Left colon (tissue), 2 donors: Measurements from ENCODE around the gene GSTK1. TPM values are rescaled to one million over a fixed set of nuclear protein-coding genes. Genes with fewer than 3 reads are reported as not detected.
"Not testable (repeated sequence)": the region's sequence is repeated elsewhere in the genome, so short reads cannot be mapped to it uniquely, and the experiment has no call there.

Experiments
- ATAC-seq: fragments of 200-7000 bp; cut with Tn5 transposase; one replicate; pipeline ENCODE4 v1.9.1; 2020; ENCODE audit warnings: mild to moderate bottlenecking, moderate library complexity
- DNase-seq, 2 donors: peaks; one replicate each; pipeline ENCODE4 v3.0.0-alpha.2; 2020
- intact Hi-C, 2 donors: fragments of 100-400 bp; cut with DNase I in 1 of 2; cut with micrococcal nuclease in 1 of 2; formaldehyde crosslinking; loops; one replicate each; pipeline versions ENCODE4 v1.11.2 to v1.14.0; 2022; cut with DNase I, micrococcal nuclease
- total RNA-seq, 2 donors: library from RNA; stranded (reverse); fragmentation: NEBNext Ultra II Directional; extraction: Animal tissue kit (Norgen Biotek cat#: 25700); gene quantifications; one replicate each; pipeline ENCODE4 v1.2.1, GENCODE V29; 2021
- donor health status: DM: no; HTN: no; CAD: no.
- donor health status: DM: yes; HTN: yes; CAD: no.

Gene GSTK1
- total RNA-seq, 2 donors from 2014 or later = 290 to 349 TPM

GRCh38 chr7:143285806-143286521 is 22.7 kb downstream of the GSTK1 start:
- intact Hi-C loops = no loop called here
- DNase-seq (no peak), ATAC-seq (no peak)

GRCh38 chr7:143286522-143286890 is 23.3 kb downstream of the GSTK1 start:
- DNase-seq (no peak), ATAC-seq (no peak)
- intact Hi-C loops = no loop called here

DNA sequence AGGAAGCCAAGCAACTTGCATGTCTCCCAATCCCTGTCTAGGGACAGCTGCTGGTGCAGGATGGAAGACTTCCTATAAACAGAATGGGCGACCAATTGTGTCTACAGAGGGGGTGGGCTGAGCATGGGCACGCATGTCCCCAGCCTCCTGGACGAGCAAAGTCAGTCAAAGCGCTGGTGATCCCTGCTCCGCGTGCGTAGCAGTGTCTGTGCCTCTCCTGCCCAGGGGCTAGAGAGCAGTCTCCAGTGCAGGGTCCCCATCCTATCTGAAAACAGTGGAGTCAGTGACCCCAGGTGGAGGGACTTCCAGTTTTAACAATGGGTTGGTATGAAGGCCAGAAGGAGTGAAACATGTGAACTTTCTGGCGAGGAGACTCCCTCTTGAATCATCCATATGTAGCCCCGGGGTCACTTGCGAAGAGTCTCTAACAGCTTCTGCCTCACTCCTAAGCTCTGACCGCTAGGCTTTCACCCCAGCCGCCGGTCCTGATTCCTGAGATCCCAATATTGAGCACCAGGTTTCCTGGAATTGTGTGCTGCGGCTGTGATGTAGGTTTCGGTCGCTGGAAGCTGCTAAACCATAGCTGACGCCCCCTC is 24.2 kb downstream of the GSTK1 start:
- intact Hi-C loops = no loop called here
- ATAC-seq = no peak
- peak; percentile 20 to 33 for DNase-seq

GRCh38 chr7:143287935-143288826 is 24.9 kb downstream of the GSTK1 start, which contains the start of gene CASP2:
TSS of gene CASP2 (plus strand) at chr7:143288351. CDS start at chr7:143288456, 105 bp downstream.
- DNase-seq (peak; percentile 98), ATAC-seq (peak; percentile 74)
- intact Hi-C loops = no loop called here

- intact Hi-C loops = no loop called here
- ATAC-seq = no peak
These were observed 25.6 kb downstream of the GSTK1 start for GRCh38 chr7:143288836-143289235.

DNA sequence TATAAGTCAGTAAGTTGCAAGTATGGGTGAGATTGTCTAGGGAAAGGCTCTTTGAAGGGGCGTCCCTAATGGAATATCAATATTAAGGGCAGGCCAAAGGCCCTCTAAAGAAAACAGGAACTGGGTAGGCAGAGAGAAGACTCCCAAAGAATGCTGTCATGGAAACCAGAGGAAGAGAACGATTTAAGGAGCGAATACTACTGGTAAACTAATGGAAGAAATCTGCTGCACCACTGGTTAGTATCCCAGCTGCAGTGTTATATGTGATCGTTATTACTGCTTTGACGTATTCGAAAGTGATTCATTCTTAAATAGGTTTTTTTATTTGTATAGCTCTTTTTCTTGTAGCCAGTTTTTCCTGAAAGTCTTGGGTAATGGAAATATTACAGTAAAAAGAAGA is 26.2 kb downstream of the GSTK1 start:
- no peak for DNase-seq
- intact Hi-C loops = no loop called here
- no peak for ATAC-seq

More at GRCh38 chr7:143288836-143289235, 25.6 kb downstream of the GSTK1 start:
- no peak for DNase-seq

DNA sequence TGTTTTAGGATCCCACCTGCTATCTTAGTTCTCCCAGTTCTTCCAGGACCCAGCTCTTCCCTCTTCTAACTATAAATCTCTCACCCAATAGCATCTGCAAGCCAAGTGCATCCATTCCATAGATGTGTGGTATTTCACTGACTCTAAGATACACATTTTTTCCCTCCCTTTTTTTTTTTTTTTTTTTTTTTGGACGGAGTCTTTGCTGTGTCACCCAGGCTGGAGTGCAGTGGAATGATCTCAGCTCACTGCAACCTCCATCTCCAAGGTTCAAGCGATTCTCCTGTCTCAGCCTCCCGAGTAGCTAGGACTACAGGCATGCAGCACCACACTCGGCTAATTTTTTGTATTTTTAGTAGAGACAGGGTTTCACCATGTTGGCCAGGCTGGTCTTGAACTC is 26.6 kb downstream of the GSTK1 start:
- DNase-seq, intact Hi-C loops, ATAC-seq: not testable (repeated sequence)

DNA sequence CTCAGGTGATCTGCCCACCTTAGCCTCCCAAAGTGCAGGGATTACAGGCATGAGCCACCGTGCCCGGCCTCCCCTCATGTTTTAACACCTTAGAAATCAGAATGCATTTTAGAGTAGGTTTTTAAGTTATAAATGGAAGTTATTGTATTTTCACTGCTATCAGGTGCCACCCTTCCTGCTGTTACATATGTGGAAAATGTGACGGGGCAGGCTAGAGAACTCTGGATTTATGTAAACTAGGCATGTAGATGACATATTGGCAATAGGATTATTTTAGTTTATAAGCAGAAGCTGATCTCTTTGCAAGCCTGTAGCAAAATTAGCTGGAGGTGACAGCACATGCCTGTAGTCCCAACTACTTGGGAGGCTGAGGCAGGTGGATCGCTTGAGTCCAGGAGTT is 27.1 kb downstream of the GSTK1 start:
- intact Hi-C loops = no loop called here
- no peak for DNase-seq
- no peak for ATAC-seq

DNA sequence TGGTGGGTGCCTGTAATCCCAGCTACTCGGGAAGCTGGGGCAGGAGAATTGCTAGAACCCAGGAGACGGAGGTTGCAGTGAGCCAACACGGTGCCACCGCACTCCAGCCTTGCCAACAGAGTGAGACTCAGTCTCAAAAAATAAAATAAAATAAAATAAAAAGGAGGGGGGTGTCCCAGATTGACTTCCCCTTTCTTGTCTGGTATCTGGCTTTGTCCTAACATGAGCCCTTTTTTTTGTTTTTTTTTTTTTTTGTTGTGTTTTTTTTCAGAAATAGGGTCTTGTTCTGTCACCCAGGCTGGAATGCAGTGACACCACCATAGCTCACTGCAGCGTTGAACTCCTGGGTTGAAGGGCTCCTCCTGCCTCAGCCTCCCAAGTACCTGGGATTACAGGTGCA is 29.6 kb downstream of the GSTK1 start:
- DNase-seq (no peak), ATAC-seq (no peak)
- intact Hi-C loops = no loop called here

DNA sequence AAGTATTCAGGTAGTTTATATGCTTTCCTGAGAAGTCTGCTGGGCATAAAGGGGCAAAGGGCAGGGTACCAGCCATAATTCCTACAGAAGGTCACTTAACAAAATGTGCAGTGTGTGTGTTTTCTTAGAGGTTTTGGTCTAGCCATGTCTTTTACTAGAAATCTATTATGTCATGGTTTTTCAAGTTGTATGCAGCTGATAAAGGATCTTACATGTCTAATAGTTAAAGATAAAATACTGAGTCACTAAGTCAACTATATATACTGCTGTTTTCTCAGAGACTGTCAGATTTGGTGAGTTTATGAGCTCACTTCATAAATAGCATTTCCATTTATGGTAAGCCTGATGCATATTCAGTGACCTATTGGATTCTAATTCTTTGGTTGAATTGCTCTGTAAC is 32.6 kb downstream of the GSTK1 start:
- intact Hi-C loops = no loop called here
- peak; percentile 30 for ATAC-seq
- no peak for DNase-seq

DNA sequence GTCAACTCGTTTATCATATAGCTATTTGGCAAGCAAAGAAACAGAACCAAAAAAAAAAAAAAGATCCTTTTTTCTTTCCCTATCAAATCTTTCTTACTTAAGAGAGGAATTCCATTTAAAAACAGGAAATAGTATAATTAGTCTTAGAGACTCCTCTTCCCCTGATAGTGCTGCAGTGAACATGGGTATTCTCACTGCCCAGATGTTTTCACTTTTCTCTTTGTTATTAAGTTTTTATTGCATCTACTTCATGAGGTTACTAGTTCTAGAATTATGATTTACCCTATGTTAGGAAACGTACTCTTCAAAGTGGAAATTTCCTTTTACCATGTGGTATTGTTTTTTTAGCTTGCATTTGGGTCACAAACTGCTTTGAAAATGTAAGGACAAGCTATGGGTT is 33.4 kb downstream of the GSTK1 start:
- intact Hi-C loops = no loop called here
- no peak for DNase-seq
- ATAC-seq = no peak

DNA sequence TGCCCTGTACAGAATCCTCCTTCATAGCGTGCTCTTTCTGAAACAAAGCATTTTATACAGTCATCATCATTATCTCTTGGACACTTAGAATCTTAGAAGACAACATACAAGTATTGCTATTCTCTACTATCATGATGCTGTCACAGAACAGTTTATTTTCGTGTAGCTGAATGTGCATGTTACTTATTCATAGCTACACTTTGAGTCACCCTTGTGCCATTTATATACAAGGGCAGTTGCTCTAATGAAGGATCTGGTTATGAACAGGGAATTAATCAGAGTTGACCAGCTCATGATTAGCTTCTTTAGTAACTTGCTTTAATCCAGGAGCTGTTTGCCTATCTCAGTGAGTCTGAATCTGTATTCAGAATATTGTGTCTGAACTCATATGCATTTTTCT is 36.1 kb downstream of the GSTK1 start:
- DNase-seq (no peak), ATAC-seq (no peak)
- intact Hi-C loops = no loop called here

DNA sequence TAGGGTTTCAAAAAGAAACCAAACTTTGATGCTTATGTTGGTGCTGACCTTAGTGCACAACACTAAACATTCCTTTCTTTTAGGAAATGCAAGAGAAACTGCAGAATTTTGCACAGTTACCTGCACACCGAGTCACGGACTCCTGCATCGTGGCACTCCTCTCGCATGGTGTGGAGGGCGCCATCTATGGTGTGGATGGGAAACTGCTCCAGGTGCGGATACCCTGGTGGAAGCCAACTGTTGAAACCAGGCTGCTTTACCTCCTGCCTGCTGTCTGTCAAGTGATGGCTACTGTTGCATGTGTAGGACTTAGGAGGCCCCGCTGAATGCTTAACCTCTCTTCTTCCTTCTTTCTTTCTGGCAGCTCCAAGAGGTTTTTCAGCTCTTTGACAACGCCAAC is 36.6 kb downstream of the GSTK1 start:
- intact Hi-C loops = loop anchor here (5.0 to 10.0 kb wide), 2 partner anchors 58 to 65 kb away; no protein-coding TSS in a partner anchor
- peak; percentile 88 for ATAC-seq
- peak in 1 of 2 donors; percentile 61 for DNase-seq

DNA sequence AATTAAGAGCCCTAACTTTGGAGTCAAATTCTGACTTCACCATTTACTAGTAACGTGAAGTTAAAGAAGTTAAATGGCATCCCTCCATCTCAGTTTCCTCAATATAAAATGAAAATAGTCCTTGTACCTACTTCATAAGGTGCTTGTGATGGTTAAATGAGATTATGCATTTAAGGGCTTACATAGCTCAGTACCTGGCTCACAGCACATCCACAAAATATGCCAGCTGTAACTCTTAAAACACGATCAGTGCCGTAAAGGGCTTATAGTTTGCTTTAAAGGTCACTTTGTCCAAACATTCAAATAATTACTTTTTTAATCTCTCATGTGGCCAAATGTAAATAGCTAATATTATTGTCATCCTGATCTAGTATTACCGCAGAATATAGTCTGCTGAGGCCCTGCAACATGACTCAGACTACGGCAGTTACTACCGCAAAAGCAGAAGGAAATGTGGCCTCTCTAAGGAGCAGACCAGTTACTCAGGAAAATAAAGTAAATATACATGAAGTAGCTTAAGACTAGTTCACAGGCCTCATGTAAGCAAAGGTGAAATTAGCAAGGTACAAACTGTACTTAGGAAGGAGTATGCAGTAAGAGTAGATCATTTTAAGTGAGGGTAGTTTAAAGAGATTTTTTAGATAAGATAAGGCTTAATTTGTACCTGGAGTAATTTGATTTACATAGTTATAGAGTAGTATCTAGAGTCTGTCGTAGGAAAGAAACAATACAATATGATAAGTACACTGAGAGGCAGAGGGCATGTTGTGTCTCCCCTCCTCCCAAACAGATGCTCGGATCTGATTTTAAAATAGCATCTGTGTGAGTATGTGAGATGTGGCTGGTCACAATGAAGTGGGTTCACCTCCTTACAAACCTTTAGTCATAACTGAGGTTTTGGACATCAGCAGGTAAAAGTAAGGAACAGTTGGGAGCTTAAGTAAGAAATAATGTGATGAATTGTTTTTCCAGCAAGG is 38.0 kb downstream of the GSTK1 start:
- intact Hi-C loops = loop anchor here (5.0 to 10.0 kb wide), 2 partner anchors 59 to 66 kb away; no protein-coding TSS in a partner anchor
- DNase-seq (no peak), ATAC-seq (peak; percentile 43)

DNA sequence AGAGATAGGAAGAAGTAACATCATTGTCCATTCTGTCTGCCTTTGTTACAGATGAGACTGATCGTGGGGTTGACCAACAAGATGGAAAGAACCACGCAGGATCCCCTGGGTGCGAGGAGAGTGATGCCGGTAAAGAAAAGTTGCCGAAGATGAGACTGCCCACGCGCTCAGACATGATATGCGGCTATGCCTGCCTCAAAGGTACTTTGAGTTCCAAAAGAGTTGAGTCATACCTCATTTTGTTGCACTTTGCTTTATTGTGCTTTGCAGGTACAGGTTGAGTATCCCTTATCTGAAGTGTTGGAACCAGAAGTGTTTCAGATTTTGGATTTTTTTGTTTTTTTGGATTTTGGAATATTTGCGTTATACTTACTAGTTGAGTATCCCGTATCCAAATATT is 40.5 kb downstream of the GSTK1 start:
- ATAC-seq (no peak), DNase-seq (no peak)
- intact Hi-C loops = loop anchor here (5.0 to 10.0 kb wide), 2 partner anchors 61 to 69 kb away; no protein-coding TSS in a partner anchor

GRCh38 chr7:143304938-143305337 is 41.7 kb downstream of the GSTK1 start:
- intact Hi-C loops = loop anchor here (5.0 to 10.0 kb wide), 2 partner anchors 63 to 70 kb away; no protein-coding TSS in a partner anchor
- ATAC-seq (peak; percentile 1), DNase-seq (no peak)

DNA sequence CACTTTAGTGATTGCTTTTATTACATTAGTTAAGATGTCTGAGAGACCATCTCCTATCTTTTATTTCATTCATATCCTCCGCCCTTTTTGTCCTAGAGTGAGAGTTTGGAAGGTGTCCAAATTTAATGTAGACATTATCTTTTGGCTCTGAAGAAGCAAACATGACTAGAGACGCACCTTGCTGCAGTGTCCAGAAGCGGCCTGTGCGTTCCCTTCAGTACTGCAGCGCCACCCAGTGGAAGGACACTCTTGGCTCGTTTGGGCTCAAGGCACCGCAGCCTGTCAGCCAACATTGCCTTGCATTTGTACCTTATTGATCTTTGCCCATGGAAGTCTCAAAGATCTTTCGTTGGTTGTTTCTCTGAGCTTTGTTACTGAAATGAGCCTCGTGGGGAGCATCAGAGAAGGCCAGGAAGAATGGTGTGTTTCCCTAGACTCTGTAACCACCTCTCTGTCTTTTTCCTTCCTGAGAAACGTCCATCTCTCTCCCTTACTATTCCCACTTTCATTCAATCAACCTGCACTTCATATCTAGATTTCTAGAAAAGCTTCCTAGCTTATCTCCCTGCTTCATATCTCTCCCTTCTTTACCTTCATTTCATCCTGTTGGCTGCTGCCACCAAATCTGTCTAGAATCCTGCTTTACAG is 42.3 kb downstream of the GSTK1 start:
- intact Hi-C loops = loop anchor here in 1 of 2 donors (10.0 kb wide), 1 partner anchor 71 kb away; no protein-coding TSS in a partner anchor
- peak; percentile 96 for ATAC-seq
- peak; percentile 78 to 96 for DNase-seq

DNA sequence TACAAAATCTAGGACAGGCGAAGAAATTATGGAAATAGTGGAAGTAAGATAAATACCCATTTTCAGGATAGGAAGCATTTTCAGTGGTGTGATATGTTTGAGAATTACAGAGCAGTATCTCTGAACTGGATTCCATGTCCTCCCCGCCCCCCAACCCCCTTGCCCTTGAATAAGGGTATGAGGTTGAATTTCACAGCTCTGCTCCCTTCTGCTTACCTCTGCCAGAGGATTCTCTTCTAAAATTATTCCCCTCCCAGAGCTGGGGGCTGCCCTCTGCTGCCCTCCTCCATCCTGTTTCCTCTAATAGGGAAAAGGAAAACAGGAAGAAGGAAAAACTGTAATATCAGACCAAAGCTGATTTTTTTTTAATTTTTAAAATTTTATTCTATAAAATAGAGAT is 45.4 kb downstream of the GSTK1 start:
- no peak for ATAC-seq
- no peak for DNase-seq
- intact Hi-C loops = loop anchor here in 1 of 2 donors (10.0 kb wide), 1 partner anchor 74 kb away; no protein-coding TSS in a partner anchor
